Thyroid gland (tissue), 4 donors: ENCODE measurements around the gene PPIF.

ENCODE experiments used
- CTCF ChIP-seq, 6 experiments: fragments of 200-600 bp in 3 of 6; fragments of 450-650 bp in 3 of 6; sonication (generic) in 3 of 6; IDR thresholded peaks; one replicate each; pipeline ENCODE4 v1.5.1; 2016 to 2019; ENCODE audit warnings: antibody characterized with exemption in 6 of 6, mild to moderate bottlenecking in 2 of 6, inconsistent platforms in 1 of 6, moderate library complexity in 1 of 6
- POLR2A ChIP-seq, 2 donors: fragments of 450-650 bp; IDR thresholded peaks; one replicate each; pipeline ENCODE4 v1.6.1; 2017; ENCODE audit warnings: antibody characterized with exemption in 2 of 2, mild to moderate bottlenecking in 2 of 2, moderate library complexity in 1 of 2

GRCh38 chr10:79314761-79315601 lies 32.3 kb upstream of the PPIF start:
- TF ChIP-seq CTCF (IDR thresholded peaks at IDR 0.05) = no peak
- no peak for TF ChIP-seq POLR2A (IDR thresholded peaks at IDR 0.05)
